Fibroblast of peridontal ligament (primary cell): ENCODE measurements around the gene LBX1.

Experiments
- DNase-seq: peaks from one replicate; pipeline ENCODE4 v3.0.0-alpha.2; 2010; ENCODE audit errors: extremely low read depth

LBX1 gene

GRCh38 chr10:101241840-101242707 lies 12.8 kb upstream of the LBX1 start:
- no peak for DNase-seq

- DNase-seq = no peak
Observed at GRCh38 chr10:101238732-101239105, 9.5 kb upstream of the LBX1 start.

- DNase-seq = no peak
Observed at GRCh38 chr10:101237982-101238731, 8.9 kb upstream of the LBX1 start.

GRCh38 chr10:101237081-101237981 lies 8.1 kb upstream of the LBX1 start:
- peak; percentile 26 for DNase-seq

GRCh38 chr10:101236376-101237080 lies 7.3 kb upstream of the LBX1 start:
- DNase-seq = no peak

- DNase-seq = no peak
Observed at GRCh38 chr10:101235766-101236165, 6.5 kb upstream of the LBX1 start.

- no peak for DNase-seq
Observed at GRCh38 chr10:101234333-101234732, 5.1 kb upstream of the LBX1 start.

GRCh38 chr10:101233863-101234262 lies 4.6 kb upstream of the LBX1 start:
- DNase-seq = no peak

GRCh38 chr10:101233443-101233842 lies 4.2 kb upstream of the LBX1 start:
- DNase-seq = no peak

- no peak for DNase-seq
Observed at GRCh38 chr10:101231912-101232689, 2.8 kb upstream of the LBX1 start.

- no peak for DNase-seq
Observed at GRCh38 chr10:101231092-101231491, 1.8 kb upstream of the LBX1 start.

- no peak for DNase-seq
Observed at GRCh38 chr10:101230183-101230917, 1.1 kb upstream of the LBX1 start.

- no peak for DNase-seq
Observed at GRCh38 chr10:101228966-101229265, 347 bp downstream of the LBX1 start.

GRCh38 chr10:101228153-101228965 lies 904 bp downstream of the LBX1 start:
- DNase-seq = no peak

GRCh38 chr10:101227429-101228152 lies 1.7 kb downstream of the LBX1 start:
- no peak for DNase-seq

GRCh38 chr10:101226491-101227428 lies 2.5 kb downstream of the LBX1 start:
- no peak for DNase-seq

GRCh38 chr10:101225846-101226421 lies 3.3 kb downstream of the LBX1 start:
- no peak for DNase-seq
